GM21786 (cell line): ENCODE data around the gene CACNA2D4.

Source experiments
- ATAC-seq: cut with Tn5 transposase; IDR thresholded peaks from one replicate; pipeline ENCODE4 v1.9.1; 2021; ENCODE audit not compliant: unreplicated experiment

The CACNA2D4 gene

DNA sequence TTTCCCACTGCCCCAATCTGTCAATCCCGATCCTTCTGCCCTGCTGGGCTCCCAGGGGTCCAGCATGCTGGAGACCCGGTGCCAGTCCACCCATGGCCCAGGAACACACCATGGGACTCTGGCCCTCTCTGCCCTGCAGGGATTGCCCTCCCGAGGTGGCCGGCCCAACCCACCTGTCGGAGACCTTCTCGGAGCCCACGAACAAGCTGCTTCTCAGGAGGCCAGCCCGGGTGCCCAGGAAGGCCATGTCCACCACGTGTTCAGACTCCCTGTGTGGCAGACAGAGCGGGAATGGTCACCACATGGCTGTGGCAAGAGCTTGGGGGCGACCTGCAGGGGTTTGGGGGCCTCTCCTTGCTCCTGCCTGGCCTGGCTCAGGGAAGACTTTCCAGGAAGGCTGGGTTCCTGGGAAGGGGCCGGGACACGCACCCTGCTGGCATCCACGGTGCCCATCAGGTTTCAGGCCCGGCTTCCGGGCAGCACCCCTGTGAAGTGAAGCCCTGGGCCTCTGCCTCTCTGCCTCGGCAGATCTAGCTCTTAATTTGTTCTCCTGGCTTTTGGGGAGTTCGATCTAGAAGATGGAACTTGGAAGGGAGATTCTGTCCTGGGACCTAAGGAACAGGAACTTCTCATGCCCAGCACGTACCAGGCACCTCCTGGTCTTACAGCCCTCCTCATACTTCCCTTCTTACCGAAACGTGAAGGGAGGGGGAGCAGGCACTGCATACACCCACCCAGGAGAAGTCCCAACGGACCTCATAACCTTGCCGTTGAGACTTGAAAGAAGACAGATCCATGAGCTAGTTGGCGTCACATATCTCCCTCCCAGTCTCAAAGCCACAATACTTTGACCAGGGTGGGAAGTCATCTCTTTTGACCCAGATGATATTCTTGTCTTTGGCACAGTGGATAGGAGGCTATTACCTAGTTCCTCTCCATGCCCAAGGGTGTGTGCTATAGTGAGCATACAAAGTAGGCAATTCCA is 71.7 kb downstream of the CACNA2D4 start:
- no peak for ATAC-seq

DNA sequence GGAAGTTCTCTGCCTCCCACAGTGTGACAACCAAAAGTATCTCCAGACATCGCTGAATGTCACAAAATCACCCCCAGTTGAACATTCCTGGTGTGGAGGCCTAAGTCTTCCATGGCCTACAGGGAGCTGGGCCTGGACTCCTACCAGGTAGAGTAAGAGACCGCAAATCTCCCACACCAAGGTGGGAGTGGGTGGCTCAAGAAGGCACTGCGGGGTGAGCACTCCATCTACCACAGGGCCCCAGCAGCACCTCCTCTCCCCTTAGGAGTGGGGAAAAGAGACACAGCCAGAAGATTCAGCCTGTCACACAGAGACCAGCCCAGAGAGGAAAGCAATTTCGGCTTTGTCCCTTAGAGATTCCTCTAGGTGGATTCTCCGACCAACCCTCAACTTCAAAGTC is 72.6 kb downstream of the CACNA2D4 start:
- ATAC-seq: no peak

DNA sequence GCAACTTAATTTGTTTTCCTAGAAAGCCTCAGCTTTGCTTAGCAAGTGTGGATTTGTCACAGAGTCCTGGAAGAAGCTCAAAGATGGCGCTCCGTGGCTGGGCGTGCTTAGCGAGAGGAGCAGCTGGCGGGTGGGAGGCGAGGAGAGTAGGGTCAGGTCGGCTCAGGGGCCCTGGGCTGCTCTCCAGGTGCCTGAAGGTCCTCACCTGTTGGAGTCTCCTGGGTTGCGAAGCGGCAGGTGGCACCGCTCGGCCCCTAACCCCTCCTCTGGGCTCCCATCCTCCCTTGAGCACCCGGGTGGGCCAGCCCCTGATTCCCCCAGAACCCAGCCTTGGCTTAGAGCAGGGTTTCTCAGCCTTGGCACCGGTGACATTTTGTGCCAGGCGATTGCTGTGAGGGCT is 73.0 kb downstream of the CACNA2D4 start:
- ATAC-seq: no peak

DNA sequence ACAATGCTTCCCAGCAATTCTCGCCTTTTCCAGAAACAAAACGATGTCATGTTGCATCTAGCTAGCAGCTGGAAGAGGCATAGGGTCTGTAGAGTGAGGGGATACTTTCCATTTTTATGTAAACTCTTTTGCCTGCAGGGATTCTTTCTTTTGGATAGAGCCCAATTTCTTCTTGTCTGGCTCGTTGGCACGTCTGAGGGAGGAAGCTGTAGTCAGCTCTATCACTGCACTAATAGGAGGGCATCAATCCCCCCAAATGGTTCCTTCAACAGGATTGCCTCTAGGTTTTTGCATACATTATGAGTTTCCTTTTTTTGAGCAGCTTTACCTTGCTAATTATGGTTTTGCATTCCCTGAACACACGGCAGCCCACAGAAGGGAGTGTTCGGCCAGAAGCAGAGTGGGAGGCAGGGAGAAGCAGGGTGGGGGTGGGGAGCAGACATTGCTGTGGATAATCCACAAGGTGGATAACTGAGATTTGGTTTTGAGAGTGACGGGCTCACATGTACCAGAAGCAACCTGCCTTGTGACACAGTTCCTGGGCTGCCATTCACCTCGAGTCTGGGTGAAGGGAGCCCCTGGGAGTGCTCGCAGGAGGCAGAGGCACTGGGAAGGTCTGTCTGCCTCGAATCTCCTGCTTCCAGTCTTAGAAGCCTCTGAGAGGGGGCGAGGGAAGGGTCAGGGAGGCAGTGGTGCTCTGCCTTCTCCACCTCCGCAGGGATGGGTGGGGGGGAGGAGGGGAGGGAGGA is 73.6 kb downstream of the CACNA2D4 start:
- ATAC-seq: no peak

DNA sequence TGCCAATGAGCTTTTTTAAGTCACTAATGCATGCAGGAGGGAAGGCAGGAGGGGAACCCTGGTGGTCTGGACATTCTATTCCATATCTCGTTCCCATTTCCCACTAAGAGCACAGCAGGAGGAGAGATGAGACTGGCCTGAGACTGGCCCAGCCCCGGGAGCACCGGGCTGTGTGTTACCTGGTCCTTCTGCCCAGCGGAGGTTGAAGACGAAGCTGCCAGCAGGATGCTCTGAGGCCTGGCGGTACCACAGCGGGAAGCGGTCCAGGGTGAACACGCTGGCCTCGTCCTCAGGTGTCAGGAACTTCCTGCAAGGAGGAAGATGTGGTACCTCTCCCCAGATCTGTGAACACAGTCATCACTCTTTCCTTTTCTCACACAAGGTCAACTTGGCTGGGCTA is 74.2 kb downstream of the CACNA2D4 start:
- no peak for ATAC-seq

DNA sequence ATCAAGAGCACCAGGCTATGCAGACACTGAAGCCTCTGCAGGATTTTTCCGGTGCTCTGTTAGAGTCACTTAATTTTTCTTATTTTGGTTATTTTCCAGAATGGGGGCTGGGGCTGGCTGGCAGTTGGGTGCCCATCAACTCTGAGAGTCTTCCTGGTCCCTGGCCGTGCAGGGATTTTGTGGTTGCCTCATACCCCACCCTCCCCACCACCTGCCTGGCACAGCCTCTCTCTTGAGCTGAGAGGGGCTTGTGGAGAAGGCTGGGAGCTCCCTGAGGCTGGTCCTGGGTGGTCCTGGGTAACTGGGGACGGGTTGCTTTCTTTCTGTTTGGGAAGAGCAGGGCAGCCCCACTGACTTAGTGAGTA is 74.8 kb downstream of the CACNA2D4 start:
- no peak for ATAC-seq

DNA sequence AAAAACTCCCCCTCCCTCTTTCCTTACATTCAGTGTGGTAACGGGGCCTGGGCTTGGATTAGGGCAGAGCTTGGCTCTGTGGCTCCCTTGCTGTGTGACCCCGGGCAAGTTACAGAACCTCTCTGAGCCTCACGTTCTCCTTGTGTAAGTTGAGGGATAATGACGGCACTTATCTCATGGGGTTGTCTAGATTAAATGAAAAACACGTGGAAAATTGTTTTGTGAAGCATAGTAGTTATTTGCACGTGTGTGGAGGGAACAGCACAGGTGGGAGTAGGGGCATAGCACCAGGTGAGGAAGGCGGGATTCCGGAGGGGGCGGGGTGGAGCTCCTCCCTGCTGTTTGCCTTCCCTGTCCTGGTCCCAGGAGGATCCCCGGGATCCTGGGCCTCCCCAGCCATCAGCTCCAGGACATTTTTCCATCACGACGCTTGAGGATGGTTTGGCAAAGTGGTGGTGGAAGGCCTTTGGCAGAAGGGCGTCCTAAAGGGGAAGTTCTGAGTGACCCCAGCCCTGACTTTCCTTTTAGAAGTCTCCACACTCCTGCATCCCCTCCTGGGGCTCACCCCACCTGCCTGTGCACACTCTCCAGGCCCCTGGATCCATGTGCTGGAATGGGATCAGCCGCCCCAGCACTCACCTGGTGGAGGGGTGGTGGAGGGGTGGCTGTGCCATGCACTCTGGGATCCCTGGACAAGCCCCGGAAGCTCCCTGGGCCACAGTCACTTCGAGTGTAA is 75.4 kb downstream of the CACNA2D4 start:
- no peak for ATAC-seq

DNA sequence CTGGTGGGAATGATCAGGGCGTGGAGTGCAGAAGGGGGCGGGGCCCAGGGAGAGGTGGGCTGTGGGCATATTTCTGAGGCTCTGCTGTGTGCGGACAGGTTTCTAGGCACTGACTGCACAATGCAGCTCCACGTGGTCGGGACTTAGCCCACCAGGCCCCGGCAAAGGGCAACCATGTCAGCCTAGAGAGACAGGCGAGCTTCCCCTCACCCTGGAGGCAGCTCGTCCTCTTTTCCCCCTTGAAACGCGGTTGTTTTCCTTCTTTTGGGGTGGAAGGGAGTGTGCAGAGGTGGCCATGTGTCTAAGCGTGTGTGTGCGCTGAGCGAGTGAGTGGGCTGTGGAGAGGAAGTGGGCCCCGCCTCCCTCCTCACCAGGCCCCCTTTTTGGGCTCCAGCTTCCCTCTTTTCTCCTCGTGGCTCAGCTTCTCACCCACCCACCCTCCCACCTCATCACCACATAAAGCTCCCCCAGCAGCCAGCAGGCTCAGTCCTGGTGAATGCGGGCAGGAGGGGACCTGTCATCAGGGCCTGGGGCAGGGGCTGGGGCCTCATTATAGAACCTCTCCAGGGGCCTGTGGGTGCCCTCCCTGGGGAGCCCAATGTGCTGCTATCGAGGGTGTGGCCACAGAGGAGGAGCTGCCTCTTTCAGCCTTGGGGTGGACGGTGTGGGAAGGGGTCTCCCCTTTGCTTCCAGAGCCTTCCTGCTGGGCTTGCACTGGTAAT is 76.1 kb downstream of the CACNA2D4 start:
- ATAC-seq: no peak

DNA sequence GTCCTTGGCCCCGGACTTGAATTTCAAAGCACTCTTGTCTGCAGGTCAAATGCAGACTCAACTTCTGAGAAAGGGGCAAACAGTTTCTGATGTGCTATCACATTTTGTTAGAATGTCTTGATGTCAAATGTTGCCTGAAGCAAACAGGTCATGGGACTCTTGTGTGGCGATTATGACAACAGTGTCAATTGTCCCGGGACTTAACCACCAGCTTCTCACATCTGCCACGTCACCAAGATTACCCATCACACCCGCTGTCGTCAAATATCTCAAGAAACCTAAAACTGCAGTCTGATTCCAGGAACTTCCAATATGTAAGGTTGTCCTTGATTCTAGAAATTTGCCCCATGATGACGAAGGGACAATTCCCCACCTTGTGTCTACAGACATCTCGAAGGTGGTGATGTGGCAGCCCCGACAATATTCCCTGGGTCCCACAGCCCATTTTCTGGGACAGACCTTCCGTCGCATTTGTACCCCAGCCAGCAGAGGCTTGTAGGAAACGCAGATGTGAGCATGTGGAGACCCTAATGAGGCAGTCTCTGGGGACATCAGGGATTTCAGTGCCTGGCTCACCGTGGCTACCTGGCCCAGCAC is 76.8 kb downstream of the CACNA2D4 start:
- ATAC-seq: no peak

DNA sequence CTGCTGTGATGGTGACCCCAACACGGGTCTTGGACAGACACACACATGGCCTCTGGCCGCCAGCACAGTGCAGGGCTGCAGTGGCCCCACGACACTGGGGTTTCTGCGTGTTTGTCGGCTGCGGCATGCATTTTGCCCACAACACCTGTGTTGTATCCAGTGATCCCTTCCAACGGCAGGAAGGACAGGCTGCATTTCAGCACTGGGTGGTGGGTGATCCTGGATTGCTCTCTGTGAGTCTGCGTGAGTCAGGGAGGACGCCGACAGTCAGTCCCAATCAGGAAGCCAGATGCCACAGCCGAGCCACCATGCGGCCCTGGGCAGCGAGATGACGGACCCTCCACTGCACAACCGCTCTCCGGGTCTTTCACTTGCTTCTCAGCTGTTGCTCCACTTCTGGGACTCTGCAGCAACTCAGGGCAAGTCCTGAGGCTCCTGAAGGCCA is 77.4 kb downstream of the CACNA2D4 start:
- no peak for ATAC-seq

DNA sequence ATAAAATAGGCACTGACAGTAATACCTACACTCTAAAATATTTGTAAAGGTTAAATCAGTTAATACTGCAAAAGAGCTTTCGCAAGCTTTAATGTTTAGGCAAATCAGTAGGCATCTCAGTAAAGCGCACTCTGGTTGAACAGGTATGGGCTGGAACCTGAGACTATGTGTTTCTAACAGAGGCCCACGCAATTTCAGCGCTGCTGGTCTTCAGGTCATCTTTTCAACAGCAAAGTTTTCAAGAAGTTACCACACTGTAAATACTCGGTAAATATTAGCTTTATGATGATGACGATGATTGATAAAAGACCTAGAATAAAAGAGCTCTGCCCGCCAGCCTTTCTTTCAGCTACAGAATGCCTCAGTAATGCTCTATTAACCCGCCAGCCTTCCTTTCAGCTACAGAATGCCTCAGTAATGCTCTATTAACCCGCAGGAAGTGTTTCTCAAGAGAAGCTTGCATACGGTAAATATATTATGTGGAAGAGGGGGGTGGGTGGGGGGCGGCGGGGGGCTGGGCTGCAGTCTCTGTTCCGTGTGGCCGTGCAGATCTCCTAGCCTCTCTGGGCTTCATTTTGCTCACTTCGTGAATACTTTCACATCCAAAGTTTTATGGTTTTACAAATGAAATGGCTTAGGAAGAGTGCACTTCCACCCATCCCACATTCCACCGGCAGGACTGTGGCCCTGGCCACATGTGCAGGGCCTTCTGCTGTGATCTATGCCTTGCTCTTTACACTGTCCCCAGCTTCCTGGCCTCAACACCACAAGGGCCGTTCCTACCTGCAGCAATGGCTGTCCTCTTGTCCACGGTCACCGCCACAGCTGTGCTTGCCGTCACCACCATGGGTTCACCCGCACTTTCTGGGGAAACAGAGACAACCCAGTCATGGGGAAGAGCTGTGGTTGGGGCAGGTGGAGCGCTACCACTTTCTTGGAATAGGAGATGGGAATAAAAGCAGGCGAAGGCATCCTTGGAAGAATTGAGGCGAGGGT is 78.2 kb downstream of the CACNA2D4 start:
- no peak for ATAC-seq

DNA sequence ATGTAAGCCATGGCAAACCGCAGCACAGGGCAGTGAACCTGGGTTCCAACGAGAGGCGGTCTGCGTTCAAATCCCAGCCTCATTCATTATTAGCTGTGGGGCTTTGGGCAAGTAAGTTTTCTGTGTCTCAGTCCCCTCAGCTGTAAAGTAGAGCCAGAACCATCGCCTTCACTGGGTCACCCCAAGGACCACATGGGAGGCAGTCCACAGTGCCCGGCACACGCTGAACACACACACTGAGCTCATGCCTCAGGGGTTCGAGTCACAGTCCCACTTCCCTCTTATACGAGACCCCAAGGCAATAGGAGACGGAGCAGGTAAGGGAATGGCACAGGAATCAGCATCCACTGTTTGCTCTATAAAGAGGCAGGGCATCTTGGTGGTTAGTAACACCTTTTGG is 79.0 kb downstream of the CACNA2D4 start:
- ATAC-seq: no peak

DNA sequence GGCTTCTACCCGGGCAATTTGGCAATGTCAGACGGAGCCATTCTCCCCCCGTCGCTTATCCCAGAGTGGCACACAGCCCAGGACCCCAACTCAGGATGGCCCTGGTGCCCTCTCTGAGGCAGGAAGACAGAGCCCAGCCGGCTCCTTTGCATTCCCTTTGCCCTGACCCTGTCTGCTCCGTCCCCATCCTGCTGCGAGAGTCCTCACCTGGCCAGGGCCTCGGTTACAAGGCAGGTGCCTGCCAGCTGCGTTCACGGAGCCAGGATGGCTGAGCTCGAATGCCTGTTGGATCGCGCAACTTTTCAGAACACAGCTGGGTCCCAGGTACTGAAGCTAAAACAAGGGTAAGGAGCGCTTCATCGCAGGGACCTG is 79.5 kb downstream of the CACNA2D4 start:
- no peak for ATAC-seq

DNA sequence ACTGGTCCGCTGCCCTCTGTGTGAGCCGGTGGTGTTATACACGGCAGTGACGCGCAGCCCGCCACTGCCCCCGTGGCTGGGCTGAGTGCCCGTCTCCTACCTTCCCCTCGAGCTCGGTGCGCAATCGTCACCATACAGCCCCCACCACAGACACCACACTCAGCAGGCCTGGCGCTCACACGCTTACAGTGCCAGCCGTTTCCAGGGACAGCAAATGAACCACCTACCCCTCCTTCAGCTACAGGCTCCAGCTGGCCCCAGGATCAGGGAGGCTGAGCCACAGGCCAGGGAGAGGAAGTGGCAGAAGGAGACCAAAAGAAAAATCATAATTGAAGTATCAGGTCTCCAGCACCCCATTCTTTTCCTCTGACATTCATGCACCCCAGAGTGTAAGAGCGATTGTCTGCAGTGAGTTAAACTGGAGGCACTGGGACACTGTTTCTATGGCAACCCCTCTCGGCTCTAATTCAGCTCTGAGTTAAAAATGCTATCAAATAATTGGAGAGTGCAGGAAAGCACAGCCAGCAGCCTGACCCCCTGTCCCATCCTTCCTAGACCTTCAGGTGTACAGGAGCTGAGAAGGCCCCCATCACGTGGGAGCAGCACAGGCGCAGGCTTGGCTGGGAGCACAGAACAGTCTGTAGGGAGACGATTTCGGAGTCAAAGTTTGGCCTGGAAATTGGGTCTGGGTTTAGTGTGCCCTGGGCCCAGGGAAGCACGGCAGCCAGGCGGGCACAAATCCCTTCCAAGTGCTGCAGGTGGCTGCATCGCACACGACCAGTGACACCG is 80.1 kb downstream of the CACNA2D4 start:
- ATAC-seq: no peak

DNA sequence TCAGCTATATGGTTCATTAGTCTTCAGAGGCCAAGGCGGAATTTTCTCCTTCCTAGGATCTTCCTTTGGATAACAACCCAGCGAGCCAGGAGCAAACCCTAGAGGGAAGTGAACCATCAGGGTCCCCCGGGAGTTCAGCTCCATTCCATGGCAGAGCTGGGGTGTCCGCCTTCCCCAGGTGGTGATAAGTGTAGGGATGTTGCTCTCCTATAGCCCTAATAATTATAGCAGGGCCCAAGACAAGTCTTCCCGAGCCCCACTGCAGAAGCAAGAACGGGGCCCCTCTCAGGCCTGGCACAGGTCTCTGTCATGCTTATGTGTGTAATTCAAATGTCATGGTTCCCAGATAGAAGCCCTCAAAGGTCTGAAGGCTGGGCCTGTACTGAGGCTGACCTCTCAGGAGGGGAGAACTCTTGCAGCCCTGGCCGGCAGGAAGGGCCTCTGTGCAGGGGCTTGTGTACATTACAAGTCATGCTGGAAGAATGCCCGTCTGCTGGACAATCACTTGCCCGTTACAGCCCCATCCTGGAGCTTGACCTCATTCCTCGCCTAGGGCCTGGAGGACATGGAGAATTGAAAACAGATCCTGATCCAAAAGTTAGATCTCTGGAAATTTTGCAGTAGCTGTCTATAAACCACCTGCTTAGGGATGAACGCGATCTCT is 80.8 kb downstream of the CACNA2D4 start:
- no peak for ATAC-seq

DNA sequence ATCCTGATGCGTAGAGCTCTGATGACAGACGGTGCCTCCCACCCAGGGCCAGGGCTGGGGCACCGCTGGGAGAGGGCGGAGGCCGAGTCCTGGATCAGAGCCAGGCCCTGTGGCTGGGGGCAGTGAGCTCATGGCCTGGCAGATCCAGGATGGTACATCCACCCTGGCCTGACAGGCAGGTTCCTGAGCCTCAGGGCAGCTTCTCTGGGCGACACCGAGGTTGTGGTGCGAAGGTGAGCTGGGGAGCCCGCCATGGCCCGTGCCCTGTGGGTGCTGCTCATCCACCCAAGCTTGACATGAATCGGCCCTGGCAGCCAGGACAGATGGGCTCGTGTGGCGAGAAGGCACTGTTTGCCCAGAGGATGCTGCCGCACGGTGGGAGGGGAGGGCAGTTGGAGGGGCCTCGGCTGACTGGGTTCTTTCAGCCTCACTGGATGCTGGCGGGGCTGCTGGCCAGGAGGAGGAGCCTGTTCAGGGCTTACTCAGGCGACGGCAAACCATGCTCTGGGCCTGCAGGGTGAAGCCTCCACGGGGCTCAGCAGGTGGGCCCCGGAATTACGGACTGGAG is 81.5 kb downstream of the CACNA2D4 start:
- no peak for ATAC-seq

DNA sequence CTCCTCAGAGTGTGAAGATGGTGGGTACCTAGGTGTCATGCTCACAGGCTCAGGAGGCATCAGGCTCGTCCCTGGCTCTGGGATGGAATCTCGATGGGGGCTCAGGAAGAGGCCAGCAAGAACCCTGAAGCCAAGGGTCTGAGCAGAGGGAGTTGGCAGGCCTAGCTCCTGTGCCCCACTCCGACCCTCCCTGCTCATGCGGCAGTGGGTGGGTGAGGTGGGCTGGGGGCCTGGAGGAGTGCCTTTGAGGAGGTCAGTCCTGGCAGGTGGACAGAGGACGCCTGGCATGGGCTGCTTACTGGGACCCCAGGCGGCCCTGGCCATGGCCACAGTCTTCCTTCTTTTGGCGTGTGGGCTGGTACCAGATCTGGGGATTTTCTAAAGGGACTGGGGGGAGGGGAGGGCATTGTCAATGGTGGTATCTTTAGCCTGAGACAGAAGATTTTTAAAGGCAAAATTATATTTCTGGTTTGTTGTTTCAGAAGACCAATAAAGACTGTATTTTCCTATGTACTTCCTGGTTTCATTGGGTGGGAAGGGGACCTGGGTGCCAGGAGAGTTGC is 82.1 kb downstream of the CACNA2D4 start:
- ATAC-seq: no peak
